GM04504 (cell line): Measurements from ENCODE around the gene PADI2.

Experiments used
- DNase-seq: peaks from one replicate; pipeline ENCODE4 v3.0.0-alpha.2; 2012; ENCODE audit warnings: low read depth

PADI2 gene

GRCh38 chr1:17112496-17113236 lies 6.6 kb downstream of the PADI2 start:
- DNase-seq: no peak

GRCh38 chr1:17112076-17112475 lies 7.2 kb downstream of the PADI2 start:
- no peak for DNase-seq

GRCh38 chr1:17110555-17110926 lies 8.7 kb downstream of the PADI2 start:
- DNase-seq: no peak

GRCh38 chr1:17109892-17110554 lies 9.2 kb downstream of the PADI2 start:
- no peak for DNase-seq

GRCh38 chr1:17108786-17109185 lies 10.5 kb downstream of the PADI2 start:
- DNase-seq: no peak

GRCh38 chr1:17108360-17108759 lies 10.9 kb downstream of the PADI2 start:
- no peak for DNase-seq

GRCh38 chr1:17104782-17105181 lies 14.5 kb downstream of the PADI2 start:
- DNase-seq: no peak

- no peak for DNase-seq
Measured at GRCh38 chr1:17102232-17102631, 17.0 kb downstream of the PADI2 start.

GRCh38 chr1:17101261-17101660 lies 18.0 kb downstream of the PADI2 start:
- DNase-seq: no peak

GRCh38 chr1:17099616-17100340 lies 19.5 kb downstream of the PADI2 start:
- DNase-seq: no peak

- DNase-seq: no peak
Measured at GRCh38 chr1:17098446-17099317, 20.6 kb downstream of the PADI2 start.

- DNase-seq: no peak
Measured at GRCh38 chr1:17097787-17098186, 21.5 kb downstream of the PADI2 start.

GRCh38 chr1:17097147-17097546 lies 22.1 kb downstream of the PADI2 start:
- DNase-seq: no peak

- no peak for DNase-seq
Measured at GRCh38 chr1:17096584-17096983, 22.7 kb downstream of the PADI2 start.

GRCh38 chr1:17095141-17095540 lies 24.1 kb downstream of the PADI2 start:
- DNase-seq: no peak

- DNase-seq: no peak
Measured at GRCh38 chr1:17094664-17095063, 24.6 kb downstream of the PADI2 start.

- DNase-seq: no peak
Measured at GRCh38 chr1:17093822-17094393, 25.3 kb downstream of the PADI2 start.

GRCh38 chr1:17091252-17091651 lies 28.0 kb downstream of the PADI2 start:
- DNase-seq: no peak

- no peak for DNase-seq
Measured at GRCh38 chr1:17089506-17089905, 29.7 kb downstream of the PADI2 start.

GRCh38 chr1:17086751-17087150 lies 32.5 kb downstream of the PADI2 start:
- DNase-seq: no peak

- DNase-seq: no peak
Measured at GRCh38 chr1:17084787-17085186, 34.5 kb downstream of the PADI2 start.

GRCh38 chr1:17082761-17083160 lies 36.5 kb downstream of the PADI2 start:
- DNase-seq: no peak
